ENCODE data around the gene RUFY3. TPM values are rescaled to one million over a fixed set of nuclear protein-coding genes. Genes with fewer than 3 reads are reported as not detected.

The RUFY3 gene
- total and polyA plus RNA-seq, 2 of the 13 experiments (the other 11 are each of a cell fraction or from before 2014, with no cell fraction given): 17.9 to 25.3 TPM

DNA sequence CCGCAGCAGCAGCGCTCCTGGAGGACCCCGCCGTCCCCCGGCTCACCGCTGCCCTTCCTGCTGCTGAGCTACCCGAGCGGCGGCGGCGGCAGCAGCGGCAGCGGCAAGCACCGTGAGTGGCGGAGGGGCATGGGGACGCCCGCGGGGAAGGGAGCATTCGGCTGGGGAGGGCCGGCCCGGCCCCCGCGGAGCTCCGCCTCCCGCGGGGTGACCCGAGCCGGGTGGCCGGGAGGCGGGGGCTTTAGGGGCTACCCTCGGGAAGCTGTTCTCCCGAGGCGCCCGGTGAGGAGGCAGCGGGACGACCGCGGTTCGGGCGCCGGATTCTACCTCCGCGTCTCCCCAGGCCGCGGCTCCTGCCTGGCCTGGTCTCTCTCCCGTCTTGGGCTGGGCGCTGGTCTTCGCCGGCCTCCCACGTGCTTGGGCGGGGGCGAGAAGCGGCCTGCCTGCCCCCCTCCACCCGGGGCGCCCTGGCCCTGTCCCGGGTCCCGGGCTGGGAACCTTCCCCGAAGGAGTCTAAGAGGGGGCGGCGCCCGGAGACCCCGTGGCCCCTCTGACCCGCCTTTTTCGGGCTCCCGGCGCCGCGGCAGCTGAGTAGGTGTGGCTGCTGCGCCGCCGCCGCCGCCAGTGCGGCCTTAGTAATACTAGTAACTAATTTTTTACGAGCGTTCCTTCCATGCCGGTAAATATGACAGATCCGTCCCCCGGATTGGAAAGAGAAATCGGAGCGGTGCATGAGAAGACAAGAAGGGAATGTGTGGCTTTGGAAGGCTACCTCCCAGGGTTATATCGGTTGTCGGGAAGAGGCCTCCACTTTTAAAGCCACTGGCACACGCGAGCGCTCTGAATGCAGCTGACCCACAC, 16.4 kb upstream of the RUFY3 start (continued):
- TF ChIP-seq, protein P1, sequence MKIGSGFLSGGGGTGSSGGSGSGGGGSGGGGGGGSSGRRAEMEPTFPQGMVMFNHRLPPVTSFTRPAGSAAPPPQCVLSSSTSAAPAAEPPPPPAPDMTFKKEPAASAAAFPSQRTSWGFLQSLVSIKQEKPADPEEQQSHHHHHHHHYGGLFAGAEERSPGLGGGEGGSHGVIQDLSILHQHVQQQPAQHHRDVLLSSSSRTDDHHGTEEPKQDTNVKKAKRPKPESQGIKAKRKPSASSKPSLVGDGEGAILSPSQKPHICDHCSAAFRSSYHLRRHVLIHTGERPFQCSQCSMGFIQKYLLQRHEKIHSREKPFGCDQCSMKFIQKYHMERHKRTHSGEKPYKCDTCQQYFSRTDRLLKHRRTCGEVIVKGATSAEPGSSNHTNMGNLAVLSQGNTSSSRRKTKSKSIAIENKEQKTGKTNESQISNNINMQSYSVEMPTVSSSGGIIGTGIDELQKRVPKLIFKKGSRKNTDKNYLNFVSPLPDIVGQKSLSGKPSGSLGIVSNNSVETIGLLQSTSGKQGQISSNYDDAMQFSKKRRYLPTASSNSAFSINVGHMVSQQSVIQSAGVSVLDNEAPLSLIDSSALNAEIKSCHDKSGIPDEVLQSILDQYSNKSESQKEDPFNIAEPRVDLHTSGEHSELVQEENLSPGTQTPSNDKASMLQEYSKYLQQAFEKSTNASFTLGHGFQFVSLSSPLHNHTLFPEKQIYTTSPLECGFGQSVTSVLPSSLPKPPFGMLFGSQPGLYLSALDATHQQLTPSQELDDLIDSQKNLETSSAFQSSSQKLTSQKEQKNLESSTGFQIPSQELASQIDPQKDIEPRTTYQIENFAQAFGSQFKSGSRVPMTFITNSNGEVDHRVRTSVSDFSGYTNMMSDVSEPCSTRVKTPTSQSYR (CRISPR knock-in tag; IDR thresholded peaks at IDR 0.05; ENCODE audit: borderline replicate concordance): no peak
- TF ChIP-seq ZNF558 (CRISPR knock-in tag; IDR thresholded peaks at IDR 0.05; ENCODE audit: borderline replicate concordance): 0 out of 2 replicates have a peak, but pooled peaks have one; percentile 60
- TF ChIP-seq MAFF (IDR thresholded peaks at IDR 0.05; ENCODE audit: low read depth, low read length): no peak
- no peak for TF ChIP-seq GZF1 (CRISPR knock-in tag; IDR thresholded peaks at IDR 0.05)
- TF ChIP-seq ZNF234 (CRISPR knock-in tag; conservative IDR thresholded peaks at IDR 0.05): no peak
- no peak for TF ChIP-seq HNRNPL (IDR thresholded peaks at IDR 0.05; ENCODE audit: low read depth, low read length)
- TF ChIP-seq, protein P2, sequence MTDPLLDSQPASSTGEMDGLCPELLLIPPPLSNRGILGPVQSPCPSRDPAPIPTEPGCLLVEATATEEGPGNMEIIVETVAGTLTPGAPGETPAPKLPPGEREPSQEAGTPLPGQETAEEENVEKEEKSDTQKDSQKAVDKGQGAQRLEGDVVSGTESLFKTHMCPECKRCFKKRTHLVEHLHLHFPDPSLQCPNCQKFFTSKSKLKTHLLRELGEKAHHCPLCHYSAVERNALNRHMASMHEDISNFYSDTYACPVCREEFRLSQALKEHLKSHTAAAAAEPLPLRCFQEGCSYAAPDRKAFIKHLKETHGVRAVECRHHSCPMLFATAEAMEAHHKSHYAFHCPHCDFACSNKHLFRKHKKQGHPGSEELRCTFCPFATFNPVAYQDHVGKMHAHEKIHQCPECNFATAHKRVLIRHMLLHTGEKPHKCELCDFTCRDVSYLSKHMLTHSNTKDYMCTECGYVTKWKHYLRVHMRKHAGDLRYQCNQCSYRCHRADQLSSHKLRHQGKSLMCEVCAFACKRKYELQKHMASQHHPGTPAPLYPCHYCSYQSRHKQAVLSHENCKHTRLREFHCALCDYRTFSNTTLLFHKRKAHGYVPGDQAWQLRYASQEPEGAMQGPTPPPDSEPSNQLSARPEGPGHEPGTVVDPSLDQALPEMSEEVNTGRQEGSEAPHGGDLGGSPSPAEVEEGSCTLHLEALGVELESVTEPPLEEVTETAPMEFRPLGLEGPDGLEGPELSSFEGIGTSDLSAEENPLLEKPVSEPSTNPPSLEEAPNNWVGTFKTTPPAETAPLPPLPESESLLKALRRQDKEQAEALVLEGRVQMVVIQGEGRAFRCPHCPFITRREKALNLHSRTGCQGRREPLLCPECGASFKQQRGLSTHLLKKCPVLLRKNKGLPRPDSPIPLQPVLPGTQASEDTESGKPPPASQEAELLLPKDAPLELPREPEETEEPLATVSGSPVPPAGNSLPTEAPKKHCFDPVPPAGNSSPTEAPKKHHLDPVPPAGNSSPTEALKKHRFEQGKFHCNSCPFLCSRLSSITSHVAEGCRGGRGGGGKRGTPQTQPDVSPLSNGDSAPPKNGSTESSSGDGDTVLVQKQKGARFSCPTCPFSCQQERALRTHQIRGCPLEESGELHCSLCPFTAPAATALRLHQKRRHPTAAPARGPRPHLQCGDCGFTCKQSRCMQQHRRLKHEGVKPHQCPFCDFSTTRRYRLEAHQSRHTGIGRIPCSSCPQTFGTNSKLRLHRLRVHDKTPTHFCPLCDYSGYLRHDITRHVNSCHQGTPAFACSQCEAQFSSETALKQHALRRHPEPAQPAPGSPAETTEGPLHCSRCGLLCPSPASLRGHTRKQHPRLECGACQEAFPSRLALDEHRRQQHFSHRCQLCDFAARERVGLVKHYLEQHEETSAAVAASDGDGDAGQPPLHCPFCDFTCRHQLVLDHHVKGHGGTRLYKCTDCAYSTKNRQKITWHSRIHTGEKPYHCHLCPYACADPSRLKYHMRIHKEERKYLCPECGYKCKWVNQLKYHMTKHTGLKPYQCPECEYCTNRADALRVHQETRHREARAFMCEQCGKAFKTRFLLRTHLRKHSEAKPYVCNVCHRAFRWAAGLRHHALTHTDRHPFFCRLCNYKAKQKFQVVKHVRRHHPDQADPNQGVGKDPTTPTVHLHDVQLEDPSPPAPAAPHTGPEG (CRISPR knock-in tag; IDR thresholded peaks at IDR 0.05): peak; percentile 69; the same call in 1 of the 2 replicates
- TF ChIP-seq ZSCAN20 (CRISPR knock-in tag; IDR thresholded peaks at IDR 0.05; ENCODE audit: borderline replicate concordance): 0 out of 2 replicates have a peak, but pooled peaks have one; percentile 41
- no peak for TF ChIP-seq PLRG1 (conservative IDR thresholded peaks at IDR 0.05)
- TF ChIP-seq ZFP1 (CRISPR knock-in tag; IDR thresholded peaks at IDR 0.05): no peak
- peak; percentile 70 for TF ChIP-seq POLR2G (IDR thresholded peaks at IDR 0.05; ENCODE audit: low read depth, low read length)
- no peak for TF ChIP-seq ZNF460 (CRISPR knock-in tag; IDR thresholded peaks at IDR 0.05; ENCODE audit: borderline replicate concordance)
- no peak for TF ChIP-seq ZNF572 (CRISPR knock-in tag; IDR thresholded peaks at IDR 0.05)
- TF ChIP-seq ZSCAN21 (CRISPR knock-in tag; IDR thresholded peaks at IDR 0.05; ENCODE audit: borderline replicate concordance): no peak
- peak; percentile 41; the same call in 1 of the 2 replicates for TF ChIP-seq TARDBP (CRISPR knock-in tag; IDR thresholded peaks at IDR 0.05)
- peak; percentile 67; the same call in 1 of the 2 replicates for TF ChIP-seq NAIF1 (CRISPR knock-in tag; IDR thresholded peaks at IDR 0.05; ENCODE audit: borderline replicate concordance)
- TF ChIP-seq ZNF441 (CRISPR knock-in tag; IDR thresholded peaks at IDR 0.05; ENCODE audit: borderline replicate concordance): 0 out of 2 replicates have a peak, but pooled peaks have one; percentile 65
- peak; percentile 25; the same call in 1 of the 2 replicates for TF ChIP-seq TFAP4 (IDR thresholded peaks at IDR 0.05; ENCODE audit: borderline replicate concordance, low read depth)
- TF ChIP-seq SMARCC2 (IDR thresholded peaks at IDR 0.05): no peak
- no peak; the same call in 1 of the 2 replicates for TF ChIP-seq ZNF446 (CRISPR knock-in tag; IDR thresholded peaks at IDR 0.05)
